H1 (cell line): ENCODE measurements around the gene ZNF211. TPM values are rescaled to one million over a fixed set of nuclear protein-coding genes. Genes with fewer than 3 reads are reported as not detected.

Experiments
- CTCF ChIA-PET: fragments of 300-600 bp; sonication (Branson Sonifier 250); formaldehyde crosslinking; loops from one replicate; lab custom pipeline; 2021; ENCODE audit not compliant: partially characterized antibody; lab: Charles Lee
- POLR2A ChIA-PET: fragments of 300-600 bp; sonication (Branson Sonifier 250); formaldehyde crosslinking; loops from one replicate; lab custom pipeline; 2021; ENCODE audit warnings: inconsistent platforms; ENCODE audit not compliant: partially characterized antibody; lab: Charles Lee
- DNase-seq, 2 experiments: peaks; one replicate each; pipeline versions ENCODE4 v3.0.0 to v3.0.0-alpha.2; 2010 to 2022; ENCODE audit warnings: low spot score in 2 of 2, low read depth in 1 of 2, mixed read lengths in 1 of 2
- FAIRE-seq: peaks from 2 replicates; lab custom pipeline; 2011; peaks lifted over from hg19 to GRCh38; lab: Jason Lieb, UNC
- H2AFZ ChIP-seq: 2 replicates; pipeline ENCODE4 v1.8.1; 2012; ENCODE audit warnings: low read length, inconsistent platforms
- H2AK5ac ChIP-seq: 2 replicates; pipeline ENCODE4 v1.6.1; 2013; ENCODE audit warnings: low read depth, low read length
- H2BK120ac ChIP-seq: replicated peaks from 2 replicates; pipeline ENCODE3; 2013; ENCODE audit warnings: low read depth, low read length, inconsistent platforms
- H2BK12ac ChIP-seq: 2 replicates; pipeline ENCODE4 v1.6.1; 2013; ENCODE audit warnings: low read depth, low read length
- H2BK15ac ChIP-seq: 2 replicates; pipeline ENCODE4 v1.6.1; 2013; ENCODE audit warnings: low read length
- H2BK20ac ChIP-seq: 2 replicates; pipeline ENCODE4 v1.6.1; 2013; ENCODE audit warnings: low read length
- H2BK5ac ChIP-seq: 2 replicates; pipeline ENCODE4 v1.6.1; 2013; ENCODE audit warnings: low read depth, low read length
- H3K14ac ChIP-seq: 2 replicates; pipeline ENCODE4 v1.6.1; 2013; ENCODE audit warnings: inconsistent platforms; ENCODE audit not compliant: insufficient read length
- H3K18ac ChIP-seq: 2 replicates; pipeline ENCODE4 v1.6.1; 2013; ENCODE audit warnings: low read length; ENCODE audit errors: extremely low read depth
- H3K23ac ChIP-seq: 2 replicates; pipeline ENCODE4 v1.6.1; 2013; ENCODE audit warnings: inconsistent platforms; ENCODE audit not compliant: insufficient read length
- H3K23me2 ChIP-seq: 2 replicates; pipeline ENCODE4 v1.6.1; 2013; ENCODE audit warnings: low read depth, low read length
- H3K27ac ChIP-seq: 2 replicates; pipeline ENCODE4 v1.6.1; 2011; ENCODE audit warnings: low read depth, low read length, inconsistent platforms
- H3K27me3 ChIP-seq, 4 experiments: replicated peaks in 1 of 4; 1 replicate in 1 of 4; 2 replicates in 3 of 4; pipeline versions ENCODE4 v1.6.1 to v1.8.1; 2011 to 2013; ENCODE audit warnings: low read length in 3 of 4, mild to moderate bottlenecking in 3 of 4, inconsistent platforms in 2 of 4, mixed read lengths in 2 of 4, moderate library complexity in 1 of 4; ENCODE audit not compliant: control insufficient read depth in 3 of 4, insufficient read depth in 3 of 4; ENCODE audit errors: extremely low read depth in 1 of 4
- H3K36me3 ChIP-seq, 4 experiments: 2 replicates each; pipeline versions ENCODE4 v1.6.1 to v1.8.1; 2011 to 2013; ENCODE audit warnings: mild to moderate bottlenecking in 4 of 4, low read length in 3 of 4, moderate library complexity in 2 of 4, control low read depth in 1 of 4, inconsistent platforms in 1 of 4; ENCODE audit not compliant: insufficient read depth in 4 of 4, control insufficient read depth in 2 of 4
- H3K4ac ChIP-seq: replicated peaks from 2 replicates; pipeline ENCODE3; 2013; ENCODE audit warnings: low read length, low read depth, mixed read lengths, inconsistent platforms; ENCODE audit not compliant: insufficient read length
- H3K4me1 ChIP-seq, 4 experiments: replicated peaks in 1 of 4; 1 replicate in 1 of 4; 2 replicates in 3 of 4; pipeline versions ENCODE4 v1.6.1 to v1.8.1; 2011 to 2013; ENCODE audit warnings: low read length in 3 of 4, inconsistent platforms in 2 of 4, mixed read lengths in 1 of 4; ENCODE audit not compliant: insufficient read depth in 4 of 4, control insufficient read depth in 3 of 4
- H3K4me2 ChIP-seq, 2 experiments: 2 replicates each; pipeline versions ENCODE4 v1.6.1 to v1.8.1; 2011 to 2013; ENCODE audit warnings: low read depth in 2 of 2, low read length in 2 of 2, control low read depth in 1 of 2, inconsistent platforms in 1 of 2, mild to moderate bottlenecking in 1 of 2; ENCODE audit not compliant: insufficient read depth in 1 of 2
- H3K4me3 ChIP-seq, 4 experiments: fragments of 200-600, 300-600 bp in 1 of 4; sonication (generic), shearing (Covaris generic), sonication (Bioruptor Twin) in 1 of 4; 2 replicates each; pipeline versions ENCODE4 v1.5.1 to v1.8.1; 2011 to 2016; ENCODE audit warnings: low read length in 4 of 4, low read depth in 3 of 4, control low read depth in 2 of 4, inconsistent platforms in 2 of 4, mild to moderate bottlenecking in 2 of 4, mixed read lengths in 1 of 4, moderate library complexity in 1 of 4; ENCODE audit not compliant: insufficient read depth in 2 of 4; ENCODE audit errors: extremely low read depth in 1 of 4
- H3K56ac ChIP-seq: replicated peaks from 2 replicates; pipeline ENCODE3; 2013; ENCODE audit warnings: low read depth, mild to moderate bottlenecking, mixed read lengths, low read length, inconsistent platforms; ENCODE audit not compliant: insufficient read length
- H3K79me1 ChIP-seq: 2 replicates; pipeline ENCODE4 v1.6.1; 2013; ENCODE audit warnings: low read depth, low read length, control low read depth
- H3K79me2 ChIP-seq, 2 experiments: 2 replicates each; pipeline versions ENCODE4 v1.6.1 to v1.8.1; 2012 to 2013; ENCODE audit warnings: low read length in 2 of 2, mild to moderate bottlenecking in 2 of 2, inconsistent platforms in 1 of 2; ENCODE audit not compliant: insufficient read depth in 2 of 2, control insufficient read depth in 1 of 2
- H3K9ac ChIP-seq, 4 experiments: replicated peaks in 1 of 4; 1 replicate in 1 of 4; 2 replicates in 3 of 4; pipeline versions ENCODE4 v1.6.1 to v1.8.1; 2011 to 2013; ENCODE audit warnings: low read depth in 3 of 4, low read length in 3 of 4, control low read depth in 2 of 4, mild to moderate bottlenecking in 2 of 4, moderate library complexity in 2 of 4, inconsistent platforms in 1 of 4; ENCODE audit errors: extremely low read depth in 1 of 4
- H3K9me3 ChIP-seq, 2 experiments: 2 replicates each; pipeline versions ENCODE4 v1.6.1 to v1.8.1; 2012 to 2013; ENCODE audit warnings: mild to moderate bottlenecking in 2 of 2, moderate library complexity in 2 of 2, control low read depth in 1 of 2, inconsistent platforms in 1 of 2, low read depth in 1 of 2, low read length in 1 of 2, mixed read lengths in 1 of 2; ENCODE audit not compliant: insufficient read depth in 2 of 2
- H4K20me1 ChIP-seq, 2 experiments: replicated peaks in 1 of 2; 2 replicates each; pipeline versions ENCODE3 to v1.8.1; 2011 to 2013; ENCODE audit warnings: inconsistent platforms in 2 of 2, low read length in 2 of 2, mild to moderate bottlenecking in 1 of 2; ENCODE audit not compliant: insufficient read depth in 2 of 2, control insufficient read depth in 1 of 2
- H4K5ac ChIP-seq: 2 replicates; pipeline ENCODE4 v1.6.1; 2013; ENCODE audit warnings: low read length, low read depth, mixed read lengths, inconsistent platforms; ENCODE audit not compliant: insufficient read length
- H4K8ac ChIP-seq: 2 replicates; pipeline ENCODE4 v1.8.0; 2013; ENCODE audit warnings: mild to moderate bottlenecking, moderate library complexity, low read length, inconsistent platforms; ENCODE audit not compliant: insufficient read depth; ENCODE audit errors: extremely low read depth
- H4K91ac ChIP-seq: replicated peaks from 2 replicates; pipeline ENCODE3; 2013; ENCODE audit warnings: low read length, mixed read lengths, inconsistent platforms; ENCODE audit not compliant: insufficient read length
- CTBP2 ChIP-seq: IDR thresholded peaks from 2 replicates; pipeline ENCODE4 v1.7.0; 2011; ENCODE audit warnings: borderline replicate concordance, mild to moderate bottlenecking, moderate library complexity, mixed read lengths, low read length; ENCODE audit not compliant: insufficient read depth, insufficient read length
- RAD21 ChIP-seq, 2 experiments: IDR thresholded peaks in 1 of 2; conservative IDR thresholded peaks in 1 of 2; 2 replicates each; pipeline ENCODE4 v1.6.1; 2011; ENCODE audit warnings: low read depth in 2 of 2, low read length in 2 of 2, improper control_type of control experiment in 1 of 2, inconsistent platforms in 1 of 2, mild to moderate bottlenecking in 1 of 2, moderate library complexity in 1 of 2
- TAF1 ChIP-seq: IDR thresholded peaks from 2 replicates; pipeline ENCODE4 v1.6.1; 2011; ENCODE audit warnings: mild to moderate bottlenecking, low read depth, low read length
- WGBS, 2 experiments: shearing (Covaris generic) in 1 of 2; methylation state at CpG; one replicate each; pipeline versions ENCODE4 v1.1.6 to v1.1.7; 2013 to 2015; ENCODE audit warnings: low lambda C conversion rate in 2 of 2, mixed read lengths in 2 of 2, inconsistent platforms in 1 of 2, low coverage in 1 of 2, missing lambda C conversion rate in 1 of 2; ENCODE audit not compliant: insufficient replicate concordance in 2 of 2, insufficient coverage in 1 of 2, insufficient read length in 1 of 2; ENCODE audit errors: extremely low coverage in 1 of 2, missing lambda C conversion rate in 1 of 2; 5-methylcytosine and 5-hydroxymethylcytosine counted together
- polyA plus RNA-seq, 7 experiments: library from polyadenylated mRNA; depleted of rRNA in 3 of 7; stranded (reverse) in 5 of 7; unstranded in 2 of 7; fragments of >200 nt in 5 of 7; fragments of 200-250 nt in 2 of 7; gene quantifications; 1 replicate in 5 of 7; 2 replicates in 1 of 7; 4 replicates in 1 of 7; pipeline versions ENCODE4 v1.2.1 to v1.2.3, GENCODE V29; 2011 to 2013; ENCODE audit warnings: missing spikeins in 2 of 7, mixed read lengths in 2 of 7
- total RNA-seq: library from RNA; stranded (reverse); fragmentation: NEBNext Ultra II Directional; extraction: Animal tissue kit (Norgen Biotek cat#: 25700); gene quantifications from 2 replicates; pipeline ENCODE4 v1.2.1, GENCODE V29; 2021

ZNF211 gene
- total and polyA plus RNA-seq, 2 of the 8 experiments (the other 6 are each of a cell fraction or from before 2014, with no cell fraction given), result 7.5 to 15.7 TPM

GRCh38 chr19:57648331-57649003 is 15.5 kb downstream of the ZNF211 start:
- POLR2A ChIA-PET, result interaction anchor here (1.0 to 2.2 kb wide), 3 partner anchors 16 to 32 kb away, joined by 3 to 5 read pairs (median 3); partner anchors contain the start of gene ZNF211
- no peak overlapping the region for H2BK120ac ChIP-seq
- H3K56ac ChIP-seq, result no peak overlapping the region
- no peak overlapping the region for H2AK5ac ChIP-seq
- no peak overlapping the region for H4K5ac ChIP-seq
- WGBS, 2 experiments, result 91% methylated on average over 6 of the region's 6 CpGs; no CpG with 5 or more reads in 1 of the 2 experiments
- H2BK15ac ChIP-seq, result no peak overlapping the region
- H3K23ac ChIP-seq, result no peak overlapping the region
- CTCF ChIA-PET, result interaction anchor here (0.9 kb wide), 1 partner anchor 15 kb away, joined by 4 read pairs; the partner anchor contains the start of gene ZNF211
- H3K9me3 ChIP-seq, result no peaks in the 10 kb centered on the region
- peaks cover 0 to 2% (median 0%) of the 10 kb centered on the region in 4 experiments; a peak in 1 of 7 replicates for H3K4me1 ChIP-seq
- H3K27me3 ChIP-seq, result no peaks in the 10 kb centered on the region
- TF ChIP-seq CTBP2 (no peak), RAD21 (IDR thresholded peaks at IDR 0.05 in 1 of 2, conservative IDR thresholded peaks at IDR 0.05 in 1 of 2; ENCODE audit: low read depth in 2 of 2, low read length in 2 of 2) (0 out of 4 replicates have a peak, but pooled peaks of 1 of the 2 experiments have one; percentile 7), TAF1 (no peak)
- H4K20me1 ChIP-seq, result no peaks in the 10 kb centered on the region
- H3K23me2 ChIP-seq, result no peaks in the 10 kb centered on the region; the same call in 1 of the 2 replicates
- no peak overlapping the region for H3K4me3 ChIP-seq
- no peak overlapping the region for H3K18ac ChIP-seq
- no peak for FAIRE-seq
- no peak overlapping the region for H3K14ac ChIP-seq
- no peak overlapping the region for H2BK20ac ChIP-seq
- no peak overlapping the region for H3K4me2 ChIP-seq
- no peaks in the 10 kb centered on the region for H3K36me3 ChIP-seq
- no peaks in the 10 kb centered on the region for H3K79me2 ChIP-seq
- no peak overlapping the region for H4K91ac ChIP-seq
- H2AFZ ChIP-seq, result no peak overlapping the region
- DNase-seq, result peak in 1 of 2 experiments; percentile 14
- H2BK5ac ChIP-seq, result no peak overlapping the region
- H3K9ac ChIP-seq, result no peak overlapping the region
- H3K79me1 ChIP-seq, result no peaks in the 10 kb centered on the region
- H3K27ac ChIP-seq, result no peak overlapping the region
- H2BK12ac ChIP-seq, result no peak overlapping the region
- no peak overlapping the region for H4K8ac ChIP-seq
- no peak overlapping the region for H3K4ac ChIP-seq
